Fibroblast of skin of right quadriceps (primary cell): ENCODE measurements around the gene PEX3.
"Not testable (repeated sequence)": the region's sequence is repeated elsewhere in the genome, so short reads cannot be mapped to it uniquely, and the experiment has no call there.

ENCODE experiments used
- DNase-seq: peaks from one replicate; pipeline ENCODE4 v3.0.0-alpha.2; 2013

The PEX3 gene

DNA sequence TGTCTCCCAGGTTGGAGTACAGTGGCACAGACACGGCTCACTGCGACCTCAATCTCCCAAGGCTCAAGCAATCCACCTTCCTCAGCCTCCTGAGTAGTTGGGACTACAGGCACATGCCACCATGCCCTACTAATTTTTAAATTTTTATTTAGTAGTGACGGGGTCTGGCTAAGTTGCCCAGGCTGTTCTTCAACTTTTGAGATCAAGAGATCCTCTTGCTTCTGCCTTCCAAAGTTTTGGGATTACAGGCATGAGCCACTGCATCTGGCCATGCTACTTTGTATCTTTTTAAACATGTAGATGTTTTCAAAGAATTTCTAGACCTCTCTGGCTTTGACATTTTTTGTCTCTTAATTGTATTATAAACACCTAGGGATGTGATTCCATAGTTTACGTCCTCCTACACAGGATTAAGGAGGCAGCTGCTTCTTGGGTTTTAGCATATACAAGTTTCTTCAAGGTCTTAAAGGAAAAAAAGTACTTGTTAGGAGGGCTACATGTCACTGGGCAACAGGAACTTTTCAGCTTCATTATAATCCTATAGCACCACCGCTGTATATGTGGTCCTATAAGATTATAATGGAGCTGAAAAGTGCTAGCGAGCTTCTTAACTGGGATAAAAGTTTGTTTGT, 1.4 kb upstream of the PEX3 start:
- DNase-seq = no peak

DNA sequence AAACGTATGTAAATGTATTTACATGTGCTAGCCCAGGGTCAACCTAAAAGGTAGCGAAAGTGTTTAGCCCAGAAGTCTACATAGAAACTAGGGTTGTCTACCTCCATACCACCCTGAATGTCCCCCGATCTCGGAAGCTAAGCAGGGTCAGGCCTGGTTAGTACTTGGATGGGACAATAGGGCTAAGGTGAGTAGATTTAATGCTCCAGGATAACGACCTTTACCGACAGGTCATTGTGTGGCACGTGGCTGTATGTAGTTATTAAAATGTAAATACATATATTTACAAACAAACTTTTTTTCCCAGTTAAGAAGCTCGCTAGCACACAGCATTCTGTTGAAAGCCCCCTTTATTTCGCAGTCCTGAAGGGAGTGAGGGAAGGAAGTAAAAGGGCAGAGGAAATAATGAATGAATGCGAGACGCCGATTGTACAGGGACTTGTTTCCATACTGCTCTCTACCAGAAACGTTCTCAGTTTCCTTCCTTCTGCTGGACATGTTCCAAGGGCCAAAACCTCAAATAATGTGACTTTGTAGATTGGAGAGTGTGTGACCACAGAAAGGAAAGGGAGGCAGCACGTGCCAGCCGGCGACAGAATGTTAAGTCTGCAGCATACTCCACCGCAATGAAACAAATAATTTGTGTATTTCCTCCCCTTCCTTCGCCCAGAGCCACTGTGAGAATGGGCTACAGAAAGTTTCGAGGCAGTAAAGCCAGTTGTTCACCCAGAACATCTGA, 722 bp upstream of the PEX3 start:
- peak; percentile 25 for DNase-seq

DNA sequence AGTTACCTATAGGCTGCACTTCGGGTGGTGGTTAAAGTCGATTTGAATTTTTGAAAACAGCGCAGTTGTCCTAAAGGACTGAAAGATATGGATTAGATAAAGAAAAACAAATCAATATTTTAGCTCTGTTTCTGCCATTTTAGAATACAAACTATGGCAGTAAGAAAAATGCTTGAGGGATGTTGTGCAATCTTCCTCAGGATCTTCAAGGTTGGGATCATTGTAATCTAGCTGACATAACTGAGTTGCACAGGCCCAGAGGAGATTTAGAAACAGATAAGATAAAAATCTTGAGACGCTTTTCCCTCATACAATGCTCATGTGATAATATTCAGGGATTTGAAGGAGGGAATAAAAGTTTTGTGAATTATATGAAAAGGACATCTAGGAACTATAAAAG, 926 bp downstream of the PEX3 start:
- peak; percentile 7 for DNase-seq

GRCh38 chr6:143457563-143458359, 7.2 kb downstream of the PEX3 start:
- DNase-seq = peak; percentile 52

DNA sequence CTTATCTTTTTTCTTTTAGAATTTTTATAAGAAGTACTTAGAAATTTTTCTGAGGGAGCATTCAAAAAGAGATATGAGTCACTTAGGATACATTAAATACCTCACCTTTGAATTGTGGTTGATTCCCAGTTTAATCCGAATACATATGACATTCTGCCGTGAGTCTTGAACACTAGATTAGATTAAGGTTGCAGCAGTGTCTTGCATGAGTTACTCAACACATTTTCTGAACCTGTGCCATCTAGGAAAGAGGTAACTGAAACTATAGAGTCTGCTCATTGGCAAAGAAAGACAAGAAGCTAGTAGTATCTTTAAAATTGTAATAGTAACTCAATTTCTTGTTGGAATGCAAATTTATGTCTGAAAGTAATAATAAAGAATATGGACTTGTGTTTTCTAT, 14.9 kb downstream of the PEX3 start:
- no peak for DNase-seq

DNA sequence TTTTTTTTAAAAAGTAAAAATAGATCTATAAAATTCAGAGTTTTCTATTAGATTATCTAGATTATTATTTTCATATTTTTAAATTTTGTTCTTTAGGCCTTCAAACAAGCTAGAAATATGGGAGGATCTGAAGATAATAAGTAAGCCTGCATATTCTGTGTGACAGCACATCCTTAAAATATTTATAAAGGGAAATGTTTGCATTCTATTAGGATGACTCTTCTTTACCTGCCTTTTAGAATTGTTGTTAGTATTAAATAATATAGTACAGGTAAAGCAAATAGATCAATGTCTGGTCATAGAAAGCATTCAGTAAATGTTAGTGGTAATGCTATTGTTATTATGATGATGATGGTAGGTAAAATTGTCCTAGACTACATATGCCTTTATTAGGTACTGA, 17.4 kb downstream of the PEX3 start:
- DNase-seq = no peak

DNA sequence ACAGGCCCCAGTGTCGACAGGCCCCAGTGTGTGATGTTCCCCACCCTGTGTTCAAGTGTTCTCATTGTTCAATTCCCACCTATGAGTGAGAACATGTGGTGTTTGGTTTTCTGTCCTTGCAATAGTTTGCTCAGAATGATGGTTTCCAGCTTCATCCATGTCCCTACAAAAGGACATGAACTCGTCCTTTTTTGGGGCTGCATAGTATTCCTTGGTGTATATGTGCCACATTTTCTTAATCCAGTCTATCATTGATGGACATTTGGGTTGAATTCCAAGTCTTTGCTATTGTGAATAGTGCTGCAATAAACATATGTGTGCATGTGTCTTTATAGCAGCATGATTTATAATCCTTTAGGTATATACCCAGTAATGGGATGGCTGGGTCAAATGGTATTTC, 18.2 kb downstream of the PEX3 start:
- DNase-seq = not testable (repeated sequence)

- DNase-seq = no peak
Measured at GRCh38 chr6:143471822-143472221, 21.2 kb downstream of the PEX3 start.

DNA sequence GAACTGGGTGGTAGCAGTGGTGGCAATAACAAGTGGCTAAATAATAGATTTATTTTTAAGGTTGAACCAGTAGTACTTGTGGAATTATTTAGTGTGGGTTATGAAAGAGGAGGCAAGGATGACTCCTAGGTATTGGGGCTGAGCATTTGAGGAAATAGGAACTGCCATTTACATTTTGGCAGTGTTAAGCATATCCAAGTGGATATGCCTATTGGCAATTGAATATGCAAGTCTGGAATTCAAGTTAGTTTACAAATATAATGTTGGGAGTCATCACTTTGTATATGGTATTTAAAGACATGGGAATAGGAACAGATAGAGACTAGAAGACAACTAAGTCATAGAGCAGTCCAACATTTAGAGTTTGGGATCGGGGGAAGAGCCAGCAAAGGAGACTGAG, 25.9 kb downstream of the PEX3 start:
- DNase-seq = no peak

- DNase-seq = no peak
Measured at GRCh38 chr6:143478479-143479062, 28.0 kb downstream of the PEX3 start.

- DNase-seq = peak; percentile 3
Measured at GRCh38 chr6:143482593-143482992, 32.0 kb downstream of the PEX3 start.

DNA sequence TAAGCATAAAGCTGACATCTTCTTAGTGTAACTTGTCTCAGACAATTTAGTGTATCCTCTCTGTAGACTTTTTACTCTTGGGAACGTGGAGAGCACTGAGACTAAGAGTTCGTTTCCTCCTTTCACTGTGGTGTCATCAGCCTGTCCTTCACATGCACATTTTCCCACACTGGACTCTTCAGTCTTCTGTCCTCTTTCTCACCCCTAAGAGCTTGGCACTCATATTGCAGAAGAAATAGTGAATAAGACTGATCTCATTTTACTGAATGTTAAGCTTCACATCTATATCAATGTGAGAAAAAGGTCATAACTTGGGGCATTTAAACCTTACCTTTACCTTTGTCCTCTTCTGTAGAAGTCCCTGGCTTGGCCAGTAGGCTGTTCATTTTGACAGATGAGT, 35.4 kb downstream of the PEX3 start:
- DNase-seq = no peak

DNA sequence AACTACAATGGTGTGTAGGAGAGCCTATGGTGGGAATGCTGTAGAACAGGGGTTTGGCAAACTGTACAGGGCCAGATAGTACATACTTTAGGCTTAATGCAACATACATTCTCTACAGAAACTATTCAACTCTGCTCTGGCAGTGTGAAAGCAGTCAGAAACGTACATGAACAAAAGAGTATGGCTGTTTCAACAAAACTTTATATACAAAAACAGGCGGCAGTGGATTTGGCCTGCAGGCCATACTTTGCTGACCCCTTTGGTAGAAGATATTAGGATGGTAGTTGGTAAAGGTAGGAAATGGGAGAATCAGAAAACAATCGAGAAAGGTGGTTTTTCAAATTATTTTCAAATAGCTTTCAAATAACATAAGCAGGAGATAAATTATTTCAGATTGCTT, 36.1 kb downstream of the PEX3 start:
- DNase-seq = no peak

DNA sequence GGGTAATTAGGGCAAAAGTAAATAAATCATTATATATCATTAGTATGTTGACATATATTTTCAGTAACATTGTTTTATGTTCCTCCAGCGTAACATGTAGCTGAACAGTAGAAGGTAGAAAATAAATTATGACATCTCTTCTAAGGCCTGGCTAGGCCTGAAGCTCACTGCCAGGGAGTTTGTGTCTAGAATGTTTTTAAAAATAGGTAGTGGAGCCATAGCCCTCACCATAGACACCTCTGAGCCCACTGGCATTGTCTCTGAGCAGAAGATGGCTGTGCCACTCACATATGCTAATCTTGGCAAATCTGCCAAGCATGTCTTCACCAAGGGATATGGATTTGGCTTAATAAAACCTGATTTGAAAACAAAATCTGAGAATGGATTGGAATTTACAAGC, 39.6 kb downstream of the PEX3 start:
- no peak for DNase-seq

DNA sequence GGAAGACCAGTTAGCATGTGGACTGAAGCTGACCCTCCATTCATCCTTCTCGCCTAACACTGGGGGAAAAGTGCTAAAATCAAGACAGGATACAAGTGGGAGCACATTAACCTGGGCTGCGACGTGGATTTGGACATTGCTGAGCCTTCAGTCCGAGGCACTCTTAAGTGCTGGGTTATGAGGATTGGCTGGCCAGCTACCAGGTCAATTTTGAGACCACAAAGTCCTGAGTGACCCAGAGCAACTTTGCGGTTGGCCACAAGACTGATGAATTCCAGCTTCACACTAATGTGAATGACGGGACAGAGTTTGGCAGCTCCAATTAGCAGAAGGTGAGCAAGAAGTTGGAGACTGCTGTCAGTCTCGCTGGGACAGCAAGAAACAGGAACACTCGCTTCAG, 40.2 kb downstream of the PEX3 start:
- no peak for DNase-seq

DNA sequence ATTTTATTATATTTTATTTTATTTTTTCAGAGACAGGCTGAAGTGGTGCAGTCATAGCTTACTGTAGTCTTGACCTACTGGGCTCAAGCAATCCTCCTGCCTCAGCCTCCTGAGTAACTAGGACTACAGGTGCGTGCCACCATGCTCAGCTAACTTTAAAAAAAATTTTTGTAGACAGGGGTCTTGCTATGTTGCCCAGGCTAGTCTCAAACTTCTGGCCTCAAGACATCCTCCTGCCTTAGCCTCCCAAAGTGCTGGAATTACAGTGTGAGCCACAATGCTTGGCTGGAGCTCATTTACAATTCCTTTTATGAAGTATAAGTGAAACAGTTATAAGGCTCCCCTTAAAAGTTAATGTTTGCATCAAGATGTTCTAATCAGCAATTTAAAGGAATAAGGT, 46.4 kb downstream of the PEX3 start:
- DNase-seq = no peak

DNA sequence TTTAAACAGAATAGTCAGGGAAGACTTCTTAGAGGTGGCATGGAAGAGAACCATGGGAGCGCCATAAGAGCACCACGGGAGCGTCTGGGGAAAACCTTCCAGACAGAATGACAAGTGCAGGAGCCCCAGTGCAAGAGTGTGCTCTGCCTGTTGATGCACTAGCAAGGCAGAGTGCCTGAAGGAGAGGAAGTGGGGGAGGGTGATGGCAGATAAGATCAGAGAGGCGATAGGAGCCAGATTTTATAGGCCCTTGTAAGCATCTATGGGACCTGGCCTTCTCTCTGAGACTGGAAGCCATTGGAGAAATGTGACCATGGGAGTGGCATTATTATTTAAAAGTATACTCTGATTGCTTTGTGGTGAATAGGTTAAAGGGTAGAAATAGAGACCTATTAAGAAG, 47.8 kb downstream of the PEX3 start:
- no peak for DNase-seq

- DNase-seq = no peak
Measured at GRCh38 chr6:143501851-143502250, 51.2 kb downstream of the PEX3 start.

GRCh38 chr6:143504369-143504768, 53.8 kb downstream of the PEX3 start:
- DNase-seq = no peak

DNA sequence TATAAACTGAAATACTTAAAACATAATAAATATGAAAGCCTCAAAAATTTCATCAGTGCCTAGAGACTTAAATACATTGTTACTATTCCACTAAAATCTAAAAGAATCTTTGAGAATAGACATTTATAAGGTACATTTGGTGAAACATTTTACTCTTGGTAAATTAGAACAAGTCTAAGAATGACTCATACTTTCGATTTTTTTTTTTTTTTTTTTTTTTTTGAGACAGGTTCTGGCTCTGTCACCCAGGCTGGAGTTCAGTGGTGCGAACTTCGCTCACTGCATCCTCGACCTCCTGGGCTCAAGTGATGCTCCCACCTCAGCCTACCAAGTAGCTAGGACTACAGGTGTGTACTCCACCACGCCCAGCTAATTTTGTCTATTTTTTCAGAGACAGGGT, 54.5 kb downstream of the PEX3 start:
- no peak for DNase-seq

- no peak for DNase-seq
Measured at GRCh38 chr6:143505537-143505936, 54.9 kb downstream of the PEX3 start.

GRCh38 chr6:143506199-143506598, 55.6 kb downstream of the PEX3 start:
- no peak for DNase-seq

- DNase-seq = no peak
Measured at GRCh38 chr6:143506620-143507019, 56.0 kb downstream of the PEX3 start.
